ENCODE data around the gene CD40.

DNA sequence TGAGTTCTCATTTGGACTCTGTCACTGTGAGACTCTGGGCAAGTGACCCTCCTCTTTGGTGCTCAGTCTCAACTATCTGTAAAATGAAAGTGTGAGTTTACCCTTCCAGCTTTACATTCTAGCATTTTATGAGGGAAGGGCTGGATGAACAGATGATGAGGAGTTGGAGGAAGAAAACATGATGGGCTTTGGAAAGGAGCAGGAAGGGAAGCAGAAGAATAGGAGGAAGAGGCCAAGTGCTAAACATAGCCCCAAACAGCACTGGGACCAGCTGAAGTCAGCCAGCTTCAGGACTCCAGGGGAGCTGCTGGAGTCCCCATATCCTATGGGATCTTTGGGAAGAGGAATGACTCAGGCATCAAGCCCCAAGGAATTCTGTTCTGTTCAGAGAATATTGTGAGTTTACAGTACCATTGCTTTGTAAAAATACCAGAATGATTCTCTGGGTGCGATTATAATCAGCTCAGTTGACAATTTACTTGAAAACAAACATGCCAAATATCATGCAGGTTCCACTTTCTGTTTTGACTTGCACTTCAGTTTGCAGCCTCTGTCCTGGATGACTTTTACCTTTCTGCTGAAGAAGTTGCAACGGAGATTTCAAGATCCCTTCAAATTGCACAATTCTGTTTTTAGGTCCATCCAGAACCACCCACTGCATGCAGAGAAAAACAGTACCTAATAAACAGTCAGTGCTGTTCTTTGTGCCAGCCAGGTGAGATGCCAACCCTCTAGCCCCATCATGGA lies 3.2 kb downstream of the CD40 start:
- TF ChIP-seq POLR2A (IDR thresholded peaks at IDR 0.05; ENCODE audit: low read depth, low read length), result no peak
- no peak for TF ChIP-seq POLR2AphosphoS5 (IDR thresholded peaks at IDR 0.05; ENCODE audit: low read depth, low read length)

All from GM12891 (cell line).